GM12878 (cell line): ENCODE measurements around the gene UXT.

Source experiments
- FOXK2 ChIP-seq: fragments of 450-650 bp; IDR thresholded peaks from 2 replicates; pipeline ENCODE4 v1.6.1; 2017; ENCODE audit warnings: mild to moderate bottlenecking, moderate library complexity
- KAT2A ChIP-seq: conservative IDR thresholded peaks from 2 replicates; pipeline ENCODE4 v1.6.1; 2011; ENCODE audit warnings: low read depth, low read length; ENCODE audit not compliant: control insufficient read depth
- NFYA ChIP-seq: IDR thresholded peaks from 2 replicates; pipeline ENCODE4 v1.6.1; 2011; ENCODE audit warnings: low read depth, mild to moderate bottlenecking, low read length, improper control_type of control experiment, borderline replicate concordance
- SREBF1 ChIP-seq: IDR thresholded peaks from 2 replicates; pipeline ENCODE4 v1.6.1; 2012; ENCODE audit warnings: mild to moderate bottlenecking, low read length
- TBL1XR1 ChIP-seq: IDR thresholded peaks from 2 replicates; pipeline ENCODE4 v1.6.1; 2012; ENCODE audit warnings: low read depth, low read length, improper control_type of control experiment

DNA sequence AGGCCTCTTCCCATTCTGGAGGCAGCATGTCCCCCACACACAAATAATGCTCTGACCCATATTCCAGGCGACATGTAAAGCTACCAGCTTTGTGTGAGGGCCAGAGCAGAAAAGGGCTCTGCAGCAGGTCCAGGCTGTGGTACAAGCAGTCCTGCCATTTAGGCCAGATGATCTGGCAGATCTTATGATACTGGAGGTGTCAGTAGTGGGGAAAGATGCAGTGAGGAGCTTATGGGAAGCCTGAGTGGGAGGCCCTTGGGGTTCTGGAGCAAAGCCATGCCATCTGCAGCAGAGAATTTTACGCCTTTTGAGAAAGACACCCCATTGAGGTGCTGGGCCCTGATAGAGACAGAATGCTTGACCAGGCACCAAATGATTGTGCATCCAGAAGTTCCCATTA is 47.1 kb downstream of the UXT start:
- TF ChIP-seq KAT2A, result no peak
- TF ChIP-seq NFYA, result no peak
- TF ChIP-seq SREBF1, result no peak
- no peak for TF ChIP-seq FOXK2
- TF ChIP-seq TBL1XR1, result no peak
